HG03280 (cell line): ENCODE measurements around the gene TSC22D3.
"Not testable (repeated sequence)": the region's sequence is repeated elsewhere in the genome, so short reads cannot be mapped to it uniquely, and the experiment has no call there.

ENCODE experiments used
- ATAC-seq: cut with Tn5 transposase; IDR thresholded peaks from one replicate; pipeline ENCODE4 v1.9.1; 2021; ENCODE audit warnings: mild to moderate bottlenecking, moderate library complexity; ENCODE audit not compliant: unreplicated experiment

TSC22D3 gene

DNA sequence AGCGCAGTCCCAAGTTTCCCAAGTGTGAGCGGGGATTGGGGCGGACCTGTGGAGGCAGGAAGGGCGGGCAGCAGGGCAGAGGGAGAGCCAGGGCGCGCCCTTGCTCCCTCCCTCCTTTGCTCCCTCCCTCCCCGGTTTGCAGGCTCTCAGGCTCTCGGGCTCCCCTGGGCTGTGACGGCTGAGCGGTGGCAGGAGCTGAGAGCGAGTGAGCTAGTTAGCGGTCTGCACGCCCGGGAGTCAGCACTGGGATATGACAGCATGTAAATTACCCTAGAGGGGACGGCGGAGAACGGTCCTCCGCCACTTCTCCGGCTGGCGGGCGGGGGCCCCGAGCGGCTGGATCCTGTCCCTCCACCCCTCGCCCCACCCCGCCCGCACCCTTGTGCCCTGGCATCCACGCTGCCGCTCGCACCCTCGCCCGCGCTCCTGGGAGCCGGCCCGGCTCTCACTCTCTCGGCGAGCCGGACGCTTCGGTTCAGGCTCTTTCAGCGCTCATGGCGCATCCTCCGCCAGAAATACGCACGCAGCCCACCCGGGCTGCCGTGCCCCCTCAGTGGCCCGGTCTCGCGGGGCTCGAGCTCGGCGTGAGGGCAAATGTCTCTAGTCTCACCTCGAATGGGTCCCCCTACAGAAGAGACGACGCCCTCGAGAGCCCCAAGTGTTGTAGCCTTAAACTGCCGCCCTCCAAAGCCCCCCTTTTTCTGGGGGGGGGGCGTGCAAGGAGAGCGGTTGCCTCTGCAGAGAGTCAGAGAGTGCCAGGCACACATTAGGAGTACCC lies at the start of gene TSC22D3:
Gene TSC22D3, minus strand, starts transcription at position 54 of the 778 bp plus-strand sequence. CDS start 368 bp downstream, outside the sequence.
- ATAC-seq: peak; percentile 77

DNA sequence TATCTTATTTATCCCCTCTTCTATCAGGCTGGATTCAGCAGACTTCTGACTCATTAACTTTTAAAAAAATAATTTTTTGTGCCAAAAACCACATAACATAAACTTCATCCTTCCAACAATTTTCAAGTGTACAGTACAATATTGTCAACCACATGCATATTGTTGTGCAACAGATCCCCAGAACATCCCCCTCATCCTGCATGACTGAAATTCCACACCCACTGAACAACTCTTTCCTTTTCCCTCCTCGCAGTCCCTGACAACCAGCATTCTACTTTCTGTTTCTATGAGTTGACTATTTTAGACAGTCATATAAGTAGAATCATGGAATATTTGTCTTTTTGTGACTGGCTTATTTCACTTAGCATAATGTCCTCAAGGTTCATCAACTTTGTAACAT lies 47.9 kb upstream of the TSC22D3 start:
- no peak for ATAC-seq

DNA sequence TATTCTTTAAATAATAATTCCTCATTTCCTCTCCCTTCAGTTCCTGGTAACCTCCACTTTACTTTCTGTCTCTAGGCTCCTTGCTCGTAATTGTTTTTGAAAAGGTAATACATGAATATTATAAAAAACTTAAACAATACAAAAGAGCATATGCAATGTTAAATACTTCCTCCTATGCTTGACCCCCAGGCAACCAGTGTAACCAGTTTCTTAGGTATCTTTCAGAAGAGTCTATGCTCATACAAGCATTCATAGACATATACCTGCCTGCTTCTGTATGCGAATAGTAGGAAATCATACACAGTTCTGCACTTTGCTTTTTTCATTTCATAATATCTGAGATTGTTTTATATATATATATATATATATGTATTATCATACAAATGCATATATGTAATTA lies 47.5 kb upstream of the TSC22D3 start:
- no peak for ATAC-seq

DNA sequence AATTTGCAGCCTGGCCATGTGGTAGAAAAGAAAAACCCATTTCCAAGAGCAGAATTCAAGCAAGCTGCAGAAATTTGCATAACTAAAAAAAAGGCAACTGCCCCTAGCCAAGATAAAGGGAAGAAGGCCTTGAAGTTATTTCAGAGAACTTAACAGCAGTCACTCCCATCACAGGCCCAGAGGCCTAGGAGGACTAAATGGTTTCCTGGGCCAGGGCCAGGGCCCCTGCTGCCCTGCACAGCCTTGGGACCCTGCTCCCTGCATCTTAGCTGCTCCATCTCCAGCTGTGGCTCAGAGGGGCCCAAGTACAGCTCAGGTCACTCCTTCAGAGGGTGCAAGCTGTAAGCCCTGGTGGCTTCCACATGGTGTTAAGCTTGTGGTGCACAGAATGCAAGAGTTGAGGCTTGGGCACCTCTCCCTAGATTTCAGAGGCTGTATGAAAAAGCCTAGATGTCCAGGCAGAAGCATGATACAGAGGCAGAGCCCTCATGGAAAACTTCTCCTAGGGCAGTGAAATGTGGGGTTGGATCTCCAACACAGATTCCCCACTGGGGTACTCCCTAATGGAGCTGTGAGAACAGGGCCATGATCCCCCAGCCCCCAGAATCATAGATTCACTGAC lies 43.4 kb upstream of the TSC22D3 start:
- ATAC-seq: no peak

DNA sequence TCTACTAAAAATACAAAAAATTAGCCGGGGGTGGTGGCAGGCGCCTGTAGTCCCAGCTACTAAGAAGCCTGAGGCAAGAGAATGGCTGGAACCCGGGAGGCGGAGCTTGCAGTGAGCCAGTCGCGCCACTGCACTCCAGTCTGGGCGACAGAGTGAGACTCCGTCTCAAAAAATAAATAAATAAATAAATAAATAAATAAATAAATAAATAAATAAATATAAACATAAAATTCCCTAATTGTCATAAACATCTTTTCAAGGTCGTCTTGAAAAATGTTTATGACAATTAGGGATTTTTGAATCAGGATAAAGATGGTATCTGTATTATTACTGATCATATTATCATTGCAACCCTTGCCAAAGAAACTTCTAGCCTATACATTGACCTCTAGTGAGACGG lies 34.5 kb upstream of the TSC22D3 start:
- ATAC-seq: not testable (repeated sequence)

DNA sequence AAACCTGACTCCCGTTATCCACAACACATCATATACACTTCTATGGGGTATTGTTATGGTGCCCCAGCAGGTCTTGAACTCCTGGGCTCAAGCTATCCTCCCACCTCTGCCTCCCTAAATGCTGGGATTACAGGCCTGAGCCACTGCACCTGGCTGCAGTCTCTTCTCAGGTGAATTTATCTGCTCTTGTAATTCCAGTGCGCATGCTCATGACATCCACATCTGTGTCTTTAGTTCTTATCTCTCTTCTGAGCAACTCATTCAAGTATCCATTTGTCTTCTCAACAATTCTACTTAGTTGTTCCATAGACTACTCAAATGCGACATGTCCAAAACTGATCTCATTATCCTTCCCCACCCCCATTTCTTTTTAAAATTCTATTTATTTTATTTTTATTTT lies 29.6 kb upstream of the TSC22D3 start:
- no peak for ATAC-seq

DNA sequence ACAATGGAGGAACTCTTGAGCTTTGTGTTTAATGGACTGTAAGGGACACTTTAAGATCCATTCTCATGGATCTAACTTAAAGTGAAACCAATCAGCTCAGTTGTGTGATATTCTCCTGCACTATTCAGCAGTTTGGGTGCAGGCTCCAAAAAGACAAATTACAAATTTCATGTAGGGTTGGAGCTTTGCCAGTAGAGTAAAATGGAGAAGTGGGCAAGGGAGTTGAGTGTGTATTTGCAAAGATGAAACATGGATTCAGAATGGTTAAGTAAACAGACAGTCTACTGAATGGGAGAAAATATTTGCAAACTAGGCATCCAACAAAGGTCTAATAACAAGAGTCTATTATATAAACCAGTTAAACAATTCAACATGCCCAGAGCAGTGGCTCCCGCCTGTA lies 28.8 kb upstream of the TSC22D3 start:
- no peak for ATAC-seq

DNA sequence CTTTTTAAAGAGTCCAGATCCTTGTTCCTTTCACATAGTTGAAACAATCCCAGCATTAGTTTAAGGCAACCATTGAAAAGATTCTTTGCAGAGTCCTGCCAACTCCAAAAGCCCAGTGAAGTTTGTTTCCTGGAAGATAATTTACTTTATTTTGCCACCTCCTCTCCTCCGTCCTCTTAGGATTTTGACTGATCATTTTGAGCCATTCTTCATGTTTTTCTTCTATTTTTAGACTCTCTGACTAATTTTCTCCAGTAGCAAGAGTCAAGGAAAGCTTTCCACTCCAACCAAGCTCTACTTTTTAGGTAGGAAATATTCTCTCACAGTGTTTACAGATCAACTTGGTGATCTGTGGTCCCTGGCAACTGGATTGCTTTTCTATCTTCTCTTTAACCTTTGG lies 12.2 kb upstream of the TSC22D3 start:
- no peak for ATAC-seq

DNA sequence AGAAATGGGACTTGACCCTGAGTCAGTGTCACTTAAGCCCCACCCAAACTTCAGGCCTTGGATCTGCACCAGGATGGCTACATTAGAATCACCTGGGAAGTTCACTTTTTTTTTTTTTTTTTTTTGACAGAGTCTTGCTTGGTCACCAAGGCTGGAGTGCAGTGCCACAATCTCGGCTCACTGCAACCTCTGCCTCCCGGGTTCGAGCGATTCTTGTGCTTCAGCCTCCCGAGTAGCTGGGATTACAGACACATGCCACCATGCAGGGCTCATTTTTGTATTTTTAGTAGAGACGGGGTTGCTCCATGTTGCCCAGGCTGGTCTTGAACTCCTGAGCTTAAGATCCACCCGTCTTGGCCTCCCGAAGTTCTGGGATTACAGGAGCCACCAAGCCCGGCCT lies 4.9 kb upstream of the TSC22D3 start:
- no peak for ATAC-seq

DNA sequence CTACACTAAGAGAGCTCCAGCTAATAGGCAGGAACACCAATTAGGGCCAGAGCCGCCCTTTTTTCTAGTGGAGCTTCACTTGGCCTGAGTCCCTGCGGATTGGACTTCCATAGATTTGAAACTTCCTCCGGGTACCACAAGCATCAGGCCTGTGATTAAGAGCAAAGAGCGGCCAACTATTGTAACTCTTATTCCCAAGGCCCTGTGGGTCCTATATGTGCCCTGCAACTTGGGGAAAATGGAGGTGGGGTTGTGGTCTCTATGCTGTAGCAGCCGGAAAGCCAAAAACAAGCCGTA lies 1.9 kb upstream of the TSC22D3 start, which contains the start of gene NCBP2L:
Gene NCBP2L, plus strand, starts transcription at position 198 of the 297 bp plus-strand sequence. CDS start 16,488 bp downstream, outside the sequence.
- no peak for ATAC-seq

DNA sequence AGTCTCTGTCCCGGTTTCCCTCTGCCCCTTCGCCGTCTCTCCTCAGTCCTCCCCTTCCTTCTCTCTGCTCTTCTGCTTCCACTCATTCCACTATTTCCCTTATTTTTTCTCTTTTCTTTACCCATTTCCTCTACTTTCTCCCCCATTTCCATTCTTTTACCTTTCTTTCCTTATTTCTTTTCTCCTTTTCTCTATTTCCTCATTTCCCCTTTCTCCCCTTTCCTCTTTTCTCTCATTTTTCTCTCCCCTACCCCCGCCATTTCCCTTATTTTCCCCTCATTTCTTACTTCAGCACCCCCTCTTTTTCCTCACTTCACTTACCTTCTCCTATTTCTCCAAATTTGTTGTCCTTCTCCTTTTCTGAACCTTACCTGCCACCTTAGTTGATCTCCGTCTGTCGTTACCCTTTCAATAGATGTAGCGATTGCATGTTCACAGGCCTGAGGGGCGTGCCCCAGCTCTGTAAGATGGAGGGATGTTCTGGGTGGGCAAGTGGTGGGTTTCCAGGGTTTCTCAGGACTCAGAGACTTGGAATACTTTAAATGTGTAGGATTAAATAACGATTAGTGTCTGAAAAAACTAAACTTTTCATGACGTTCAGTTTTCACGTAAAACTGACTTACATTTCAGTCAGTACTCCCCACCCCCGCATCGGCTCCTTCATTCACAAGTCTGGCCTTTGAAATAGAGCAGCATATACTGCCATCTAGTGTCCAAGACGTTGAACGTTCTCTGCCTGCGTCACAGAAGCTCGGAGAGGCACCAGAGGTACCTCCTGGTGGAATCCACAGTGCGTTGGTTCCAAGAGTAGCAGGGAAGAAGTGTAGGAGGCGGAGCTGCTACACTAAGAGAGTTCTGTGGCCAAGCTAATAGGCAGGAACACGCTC lies 1.3 kb upstream of the TSC22D3 start:
- ATAC-seq: peak; percentile 84

DNA sequence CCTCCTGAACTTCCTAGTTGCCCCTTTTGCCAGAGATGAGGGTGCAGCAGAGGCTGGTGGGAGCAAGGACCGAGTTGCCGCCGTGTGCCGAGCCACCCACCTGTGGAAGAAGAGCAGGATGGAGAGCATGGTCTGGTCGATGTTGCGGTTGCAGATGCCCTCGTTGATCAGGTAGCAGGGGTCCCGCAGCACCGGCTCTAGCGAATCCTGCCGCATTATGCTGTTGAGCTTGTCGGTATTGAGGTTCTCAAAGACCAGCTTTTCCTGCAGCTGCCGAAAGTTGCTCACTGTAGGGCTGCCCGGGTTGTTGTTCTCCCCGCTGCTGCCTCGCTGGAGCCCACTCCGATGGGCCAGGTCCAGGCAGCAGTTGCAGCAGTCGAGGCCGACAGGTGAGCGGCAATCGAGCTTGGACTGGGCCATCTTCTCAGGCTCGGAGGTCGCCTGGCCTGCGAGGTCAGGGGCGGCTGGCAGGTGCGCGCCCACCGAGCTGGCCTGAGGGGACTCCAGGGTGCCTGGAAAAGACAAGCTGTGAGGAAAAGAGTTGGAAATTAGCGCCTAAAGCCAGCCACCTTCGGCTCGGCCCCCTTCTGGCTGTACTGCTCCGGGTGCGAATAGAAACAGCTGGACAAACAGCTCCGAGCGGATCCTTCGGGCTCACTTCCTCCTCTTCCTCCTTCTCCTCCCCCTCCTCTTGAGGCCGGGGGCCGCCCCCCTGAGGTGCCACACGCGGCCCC lies 420 bp downstream of the TSC22D3 start:
- peak; percentile 18 for ATAC-seq

DNA sequence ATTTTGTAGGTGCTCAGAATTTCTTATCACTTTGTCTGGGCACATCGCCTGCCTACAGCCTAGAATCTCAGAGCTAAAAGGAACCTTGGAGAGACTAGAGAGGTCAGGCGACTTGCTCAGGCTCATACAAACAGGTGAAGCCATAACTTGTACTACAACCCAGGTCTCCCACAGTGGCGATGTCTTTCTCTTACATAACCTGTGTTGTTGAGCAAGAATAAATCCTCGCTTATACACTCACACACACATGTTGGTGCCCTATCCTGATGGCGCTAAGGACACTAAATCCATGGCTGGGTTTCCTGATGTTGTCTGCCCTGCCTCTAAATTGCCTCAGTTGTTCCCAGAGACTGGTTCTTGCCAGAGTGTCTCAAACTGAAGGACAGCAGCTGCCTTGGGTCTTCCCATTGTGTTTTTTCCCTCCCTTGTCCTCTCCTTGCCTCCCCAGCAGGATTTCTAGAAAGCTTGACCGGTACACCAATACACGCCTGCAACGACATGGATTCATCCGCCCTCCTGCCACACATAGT lies 1.6 kb downstream of the TSC22D3 start:
- ATAC-seq: no peak

DNA sequence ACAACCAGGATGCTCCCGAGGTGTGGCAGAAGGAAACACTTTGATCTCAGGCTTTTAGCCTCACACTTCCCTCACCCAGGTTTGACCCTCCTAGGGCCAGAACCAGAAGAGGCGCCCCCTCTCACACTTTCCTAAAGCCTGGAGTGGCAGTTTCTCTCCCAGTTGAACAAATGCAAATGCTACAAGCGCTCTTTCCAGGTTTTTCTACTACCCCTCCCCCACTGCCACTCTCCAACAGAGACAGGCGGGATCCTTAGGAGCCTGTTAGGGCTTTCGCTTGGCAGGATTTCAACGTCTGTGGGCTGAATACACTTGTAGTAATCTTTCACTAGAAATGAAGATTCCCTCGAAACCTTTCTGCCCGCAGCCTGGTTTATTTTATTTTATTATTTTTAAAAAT lies 2.4 kb downstream of the TSC22D3 start:
- ATAC-seq: no peak

DNA sequence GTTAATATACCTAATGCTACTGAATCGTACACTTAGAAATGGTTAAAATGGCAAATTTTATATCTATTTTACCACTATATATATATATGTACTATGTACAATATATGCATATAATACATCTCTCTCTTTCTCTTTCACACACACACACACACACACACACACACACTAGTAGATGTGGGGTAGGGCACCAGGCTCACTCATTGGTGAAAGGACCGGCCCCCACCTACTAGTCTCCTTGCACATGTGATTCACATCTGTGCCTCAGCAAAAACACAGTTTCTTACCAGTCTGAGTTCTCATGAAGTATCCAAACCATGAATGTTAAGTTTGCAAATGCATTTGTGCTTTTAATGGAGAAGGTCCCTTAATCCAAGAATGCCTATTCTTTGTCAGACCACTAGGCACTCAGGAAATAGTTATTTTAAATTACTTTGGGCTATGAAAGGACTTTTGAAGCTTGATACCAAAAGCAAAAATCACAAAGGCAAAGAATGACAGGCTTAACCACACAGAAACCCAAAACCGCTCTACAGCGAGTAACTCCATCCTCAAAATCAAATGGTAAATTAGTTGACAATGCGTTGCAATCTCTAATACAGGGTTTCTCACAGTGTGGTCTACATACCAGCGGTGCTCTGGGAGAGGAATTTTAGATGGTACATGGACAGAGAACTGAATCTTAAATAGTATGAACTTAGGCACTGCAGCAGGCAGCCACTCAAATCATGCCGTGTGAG lies 5.8 kb downstream of the TSC22D3 start:
- ATAC-seq: no peak

DNA sequence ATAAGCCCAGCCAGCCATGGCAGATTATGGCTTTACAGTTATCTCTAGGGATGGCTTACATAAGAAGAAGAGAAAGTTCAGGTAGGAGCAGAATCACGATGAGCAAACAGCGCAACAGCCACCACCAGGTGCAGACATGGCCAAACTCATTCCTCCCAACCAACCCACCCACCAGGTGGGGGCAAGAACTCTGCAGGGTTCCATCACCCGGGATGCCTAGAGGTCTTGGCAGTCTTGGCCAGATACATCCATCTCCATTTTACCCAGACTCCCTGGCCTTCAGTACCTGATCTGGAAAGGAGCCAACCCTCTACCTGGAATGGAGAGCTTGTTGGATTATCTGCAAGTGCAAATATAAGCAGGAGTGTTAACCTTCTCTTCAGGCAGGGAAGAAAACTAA lies 7.5 kb downstream of the TSC22D3 start:
- ATAC-seq: no peak

DNA sequence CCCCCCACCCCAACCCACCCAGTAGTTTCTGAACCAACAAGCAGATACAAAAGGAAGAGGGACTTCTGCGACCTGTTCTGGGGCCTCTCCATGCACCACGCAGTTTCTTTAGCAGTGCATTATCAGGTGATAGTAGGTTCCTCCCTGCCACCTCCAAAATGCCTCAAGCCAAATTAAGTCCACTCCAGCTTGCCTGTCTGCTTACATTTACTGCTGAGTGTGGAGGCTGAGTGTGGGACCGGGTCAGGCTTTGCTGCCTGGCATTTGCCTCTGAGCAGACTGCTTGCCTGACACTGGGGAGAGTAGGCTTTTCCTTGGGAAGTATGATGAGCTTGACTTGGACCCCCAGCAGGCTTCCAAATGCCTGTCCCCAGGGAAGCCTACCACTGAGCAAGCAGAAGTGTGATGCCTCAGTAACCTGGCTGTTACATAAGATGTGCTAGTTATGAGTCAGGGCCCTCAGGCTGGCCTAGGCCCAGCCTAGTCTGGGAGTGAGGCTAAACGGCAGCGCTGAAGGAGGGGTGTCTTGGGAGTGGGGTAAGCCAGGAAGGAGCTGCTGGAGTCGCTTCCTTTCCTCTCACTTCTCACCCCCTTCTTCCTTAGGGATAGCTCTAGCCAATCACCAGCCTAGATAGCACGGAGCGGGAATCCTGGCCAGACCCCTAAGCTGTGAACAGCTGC lies 9.0 kb downstream of the TSC22D3 start:
- ATAC-seq: no peak

DNA sequence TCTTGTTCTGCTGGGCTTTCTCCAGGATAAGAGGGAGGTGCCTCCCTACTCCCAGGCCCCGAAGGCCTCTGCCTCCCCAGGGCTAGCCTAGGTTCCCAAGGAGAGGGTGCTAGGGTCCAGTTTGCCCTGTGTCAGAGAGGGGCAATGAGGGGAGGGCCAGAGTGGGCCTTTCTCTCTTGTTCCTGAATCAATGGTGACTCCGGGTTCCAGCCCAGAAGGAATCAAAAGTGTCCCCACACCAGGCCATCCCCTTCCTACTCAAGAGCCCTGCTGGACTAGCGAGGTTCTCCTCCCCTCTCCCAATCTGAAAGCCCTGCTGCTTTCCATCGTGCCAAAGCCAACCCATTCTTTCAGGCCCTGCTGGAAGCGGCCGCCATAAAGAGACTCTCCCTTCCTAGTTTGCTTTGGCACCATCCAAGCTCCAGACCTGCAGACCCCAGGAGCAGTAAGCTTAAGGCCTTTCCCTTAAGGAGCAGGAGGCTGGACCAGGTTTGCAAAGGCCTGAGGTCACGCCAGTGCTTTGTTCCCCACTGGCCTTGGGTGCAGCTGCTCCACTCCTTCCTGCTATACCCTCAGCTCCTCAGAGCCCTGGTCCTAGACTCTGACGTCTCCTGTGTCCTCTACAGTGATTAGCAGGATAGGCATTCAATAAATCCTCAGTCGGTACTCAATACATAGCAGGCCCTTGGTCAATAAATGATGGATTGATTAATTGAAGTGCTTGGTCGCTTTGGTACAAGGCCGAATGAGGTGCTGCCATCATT lies 10.6 kb downstream of the TSC22D3 start:
- no peak for ATAC-seq

DNA sequence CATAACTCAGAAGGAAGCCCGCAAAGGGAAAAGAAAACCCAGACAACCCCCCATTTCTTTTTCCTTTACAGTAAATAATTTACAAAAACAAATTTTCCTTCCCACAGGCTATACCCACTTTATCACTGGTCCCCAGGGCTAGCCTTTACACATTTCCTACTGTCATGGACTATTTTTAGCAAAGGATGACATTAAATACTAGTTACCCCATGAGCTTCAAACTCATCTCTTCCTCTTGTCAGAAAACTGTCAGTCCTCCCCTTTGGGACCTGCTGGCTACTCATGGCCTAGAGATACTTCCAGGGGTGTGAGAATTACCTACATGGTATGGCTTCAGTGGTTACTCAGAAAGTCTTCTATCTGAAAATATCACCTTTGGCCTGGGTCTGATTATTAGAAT lies 11.9 kb downstream of the TSC22D3 start:
- ATAC-seq: no peak
